Left lung (tissue), 10 donors: ENCODE results near the gene HPN. TPM values are rescaled to one million over a fixed set of nuclear protein-coding genes. Genes with fewer than 3 reads are reported as not detected.
A peak's percentile ranks its signal among the peaks of the same experiment; 100 is the strongest.

Source experiments
- ATAC-seq: fragments of 200-7000 bp; cut with Tn5 transposase; one replicate; pipeline ENCODE4 v1.9.1; 2020; ENCODE audit warnings: moderate library complexity
- DNase-seq, 4 donors: peaks; one replicate each; pipeline ENCODE4 v3.0.0-alpha.2; 2013 to 2020
- H3K27ac ChIP-seq, 2 donors: fragments of 200-600 bp; sonication (generic) in 1 of 2; one replicate each; pipeline versions ENCODE4 v1.5.0 to v1.8.0; 2020 to 2021
- H3K27me3 ChIP-seq, 2 donors: fragments of 200-600 bp; sonication (generic) in 1 of 2; one replicate each; pipeline versions ENCODE4 v1.5.0 to v1.8.0; 2020 to 2021
- H3K36me3 ChIP-seq, 2 donors: fragments of 200-600 bp; sonication (generic) in 1 of 2; one replicate each; pipeline versions ENCODE4 v1.5.0 to v1.8.0; 2020 to 2021
- H3K4me1 ChIP-seq, 2 donors: fragments of 200-600 bp; one replicate each; pipeline ENCODE4 v1.8.0; 2021
- H3K4me3 ChIP-seq, 2 donors: fragments of 200-600 bp; sonication (generic) in 1 of 2; one replicate each; pipeline versions ENCODE4 v1.5.0 to v1.8.0; 2020 to 2021; ENCODE audit warnings: mild to moderate bottlenecking in 1 of 2
- H3K9me3 ChIP-seq, 2 donors: fragments of 200-600 bp; sonication (generic) in 1 of 2; one replicate each; pipeline versions ENCODE4 v1.5.0 to v1.8.0; 2020 to 2021
- intact Hi-C, 2 donors: fragments of 100-400 bp; cut with DNase I; formaldehyde crosslinking; loops; one replicate each; pipeline versions ENCODE4 v1.11.2 to v1.14.2; 2022
- polyA plus RNA-seq, 6 donors: library from polyadenylated mRNA; unstranded; fragments of 120-200 nt; gene quantifications; one replicate each; pipeline ENCODE4 v1.2.1, GENCODE V29; 2013; ENCODE audit not compliant: insufficient read length in 6 of 6
- total RNA-seq, 2 donors: library from RNA; stranded (reverse); fragmentation: NEBNext Ultra II Directional; extraction: Animal tissue kit (Norgen Biotek cat#: 25700); gene quantifications; one replicate each; pipeline ENCODE4 v1.2.1, GENCODE V29; 2021
- TF ChIP-seq, protein P1 (sequence below), 2 donors: fragments of 200-600 bp; sonication (generic) in 1 of 2; IDR thresholded peaks; one replicate each; pipeline versions ENCODE4 v1.5.0 to v1.8.0; 2021; ENCODE audit warnings: antibody characterized with exemption in 2 of 2
- donor health status: DM: no; HTN: yes; CAD: no.
- donor health status: DM: no; HTN: no; CAD: no.

HPN gene
- total and polyA plus RNA-seq, 8 donors, result 16.8 to 44.7 (median 32.2) TPM

DNA sequence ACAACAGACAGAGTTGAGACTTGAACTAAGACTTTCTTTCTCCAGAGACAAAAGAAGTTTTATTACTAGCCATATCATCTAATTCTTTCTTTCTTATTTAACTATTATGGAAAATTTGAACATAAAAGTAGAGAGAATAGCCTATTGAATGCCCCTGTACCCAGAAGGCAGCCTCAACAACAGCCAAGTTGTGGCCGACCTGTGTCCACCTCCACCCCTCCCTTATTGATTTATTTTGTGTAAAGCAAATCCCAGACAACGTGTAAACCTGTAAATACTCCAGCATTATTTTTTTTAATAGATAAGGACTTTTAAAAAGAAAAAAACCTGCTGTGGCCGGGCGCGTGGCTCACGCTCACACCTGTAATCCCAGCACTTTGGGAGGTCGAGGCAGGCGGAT lies 48.0 kb downstream of the HPN start:
- ATAC-seq, result no peak

DNA sequence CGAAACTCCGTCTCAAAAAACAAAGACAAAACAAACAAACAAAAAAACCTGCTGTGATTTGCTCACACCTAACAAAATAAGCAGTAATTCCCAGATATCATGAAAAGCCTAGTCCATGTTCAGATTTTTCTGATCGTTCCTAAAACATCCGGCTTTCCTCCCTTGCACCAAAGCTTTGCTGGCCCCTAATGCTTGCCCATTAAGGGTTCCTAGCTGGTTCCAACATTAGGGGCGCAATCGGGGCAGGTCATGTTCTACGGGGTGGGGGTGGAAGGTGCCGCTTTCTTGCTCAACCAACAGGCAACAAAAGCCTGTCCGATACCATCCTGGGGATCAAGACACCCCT lies 48.6 kb downstream of the HPN start:
- TF ChIP-seq, protein P1, sequence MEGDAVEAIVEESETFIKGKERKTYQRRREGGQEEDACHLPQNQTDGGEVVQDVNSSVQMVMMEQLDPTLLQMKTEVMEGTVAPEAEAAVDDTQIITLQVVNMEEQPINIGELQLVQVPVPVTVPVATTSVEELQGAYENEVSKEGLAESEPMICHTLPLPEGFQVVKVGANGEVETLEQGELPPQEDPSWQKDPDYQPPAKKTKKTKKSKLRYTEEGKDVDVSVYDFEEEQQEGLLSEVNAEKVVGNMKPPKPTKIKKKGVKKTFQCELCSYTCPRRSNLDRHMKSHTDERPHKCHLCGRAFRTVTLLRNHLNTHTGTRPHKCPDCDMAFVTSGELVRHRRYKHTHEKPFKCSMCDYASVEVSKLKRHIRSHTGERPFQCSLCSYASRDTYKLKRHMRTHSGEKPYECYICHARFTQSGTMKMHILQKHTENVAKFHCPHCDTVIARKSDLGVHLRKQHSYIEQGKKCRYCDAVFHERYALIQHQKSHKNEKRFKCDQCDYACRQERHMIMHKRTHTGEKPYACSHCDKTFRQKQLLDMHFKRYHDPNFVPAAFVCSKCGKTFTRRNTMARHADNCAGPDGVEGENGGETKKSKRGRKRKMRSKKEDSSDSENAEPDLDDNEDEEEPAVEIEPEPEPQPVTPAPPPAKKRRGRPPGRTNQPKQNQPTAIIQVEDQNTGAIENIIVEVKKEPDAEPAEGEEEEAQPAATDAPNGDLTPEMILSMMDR (IDR thresholded peaks at IDR 0.05), result no peak
- Histone ChIP-seq H3K4me1 (peaks cover 0 to 4% of the 10 kb centered on the region in 2 donors), H3K9me3 (no peaks in the 10 kb centered on the region), H3K27ac (no peak overlapping the region), H3K27me3 (peaks cover 0 to 19% of the 10 kb centered on the region in 2 donors), H3K36me3 (no peaks in the 10 kb centered on the region), H3K4me3 (no peak overlapping the region)
- intact Hi-C loops, result no loop called here
- no peak for DNase-seq
- peak; percentile 14 for ATAC-seq

More for the DNA sequence above, 48.0 kb downstream of the HPN start:
- Histone ChIP-seq H3K27ac (no peak overlapping the region), H3K4me1 (peaks cover 0 to 4% of the 10 kb centered on the region in 2 donors), H3K36me3 (no peaks in the 10 kb centered on the region), H3K9me3 (no peaks in the 10 kb centered on the region), H3K4me3 (no peak overlapping the region), H3K27me3 (peaks cover 0 to 19% of the 10 kb centered on the region in 2 donors)
- DNase-seq, result peak in 1 of 4 donors; percentile 10
- intact Hi-C loops, result no loop called here
- TF ChIP-seq, protein P1 (IDR thresholded peaks at IDR 0.05), result no peak

DNA sequence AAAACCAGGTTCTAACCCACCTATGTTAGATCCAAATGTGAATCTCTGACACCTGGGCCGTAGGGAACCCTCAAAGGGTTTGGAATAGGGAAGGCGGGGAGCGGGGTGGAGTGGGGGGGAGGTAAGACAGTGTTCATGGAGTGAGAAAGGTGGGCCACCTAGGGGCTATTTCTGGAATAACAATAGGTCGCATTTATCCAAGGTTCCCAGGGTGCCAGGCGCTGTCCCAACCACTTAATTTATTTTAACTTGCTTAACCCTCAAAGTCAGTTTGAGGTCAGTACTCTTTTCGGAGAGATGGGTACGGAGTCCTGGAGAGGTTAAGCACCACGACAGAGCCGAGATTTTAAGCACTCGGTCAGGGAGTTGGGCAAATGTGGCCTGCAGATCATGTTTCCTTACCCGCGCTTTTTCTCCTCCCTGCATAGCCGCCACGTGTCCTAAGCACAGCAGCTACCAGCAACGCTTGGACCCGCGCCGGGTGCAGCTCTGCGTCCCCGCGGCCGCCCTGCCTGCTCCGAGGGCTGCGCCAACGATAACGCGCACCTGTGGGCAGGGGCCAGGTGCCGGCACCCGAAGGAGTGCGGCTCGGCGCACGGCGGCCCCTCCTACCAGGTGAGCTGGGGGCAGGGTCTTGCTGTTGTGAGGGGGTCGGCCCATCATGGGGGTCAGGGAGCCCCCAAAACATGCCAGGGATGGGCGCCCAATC lies 49.1 kb downstream of the HPN start:
- intact Hi-C loops, result no loop called here
- peak; percentile 99 for ATAC-seq

DNA sequence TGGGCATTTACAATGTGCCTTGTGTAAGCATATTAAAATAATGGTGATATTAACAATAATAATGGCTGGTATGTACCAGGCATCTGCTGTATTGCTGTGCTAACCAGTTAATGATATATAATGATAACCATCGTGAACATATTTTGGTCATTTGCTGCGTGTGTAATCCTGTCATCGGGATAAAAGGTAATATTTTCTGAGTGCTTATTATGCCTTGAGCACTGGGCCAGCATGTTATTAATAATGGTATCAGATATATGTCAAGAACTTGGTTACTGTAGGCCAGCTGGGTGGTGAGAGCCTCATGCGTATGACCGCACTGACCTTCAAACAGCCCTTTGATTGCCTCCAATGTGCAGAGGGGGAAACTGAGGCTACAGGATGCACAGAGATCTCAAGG lies 51.9 kb downstream of the HPN start:
- no peak overlapping the region for H3K27ac ChIP-seq
- H3K4me3 ChIP-seq, result no peak overlapping the region
- H3K9me3 ChIP-seq, result no peaks in the 10 kb centered on the region
- intact Hi-C loops, result no loop called here
- ATAC-seq (no peak), DNase-seq (no peak)
- TF ChIP-seq, protein P1 (IDR thresholded peaks at IDR 0.05), result no peak
- H3K4me1 ChIP-seq, result peaks cover 0 to 4% of the 10 kb centered on the region in 2 donors
- H3K36me3 ChIP-seq, result no peaks in the 10 kb centered on the region
- H3K27me3 ChIP-seq, result peaks cover 0 to 19% of the 10 kb centered on the region in 2 donors

More for the DNA sequence above, 49.1 kb downstream of the HPN start:
- Histone ChIP-seq H3K27me3 (peaks cover 0 to 19% of the 10 kb centered on the region in 2 donors), H3K27ac (no peak overlapping the region), H3K9me3 (no peaks in the 10 kb centered on the region), H3K4me1 (peaks cover 0 to 4% of the 10 kb centered on the region in 2 donors), H3K4me3 (no peak overlapping the region), H3K36me3 (no peaks in the 10 kb centered on the region)
- TF ChIP-seq, protein P1 (IDR thresholded peaks at IDR 0.05), result peak; percentile 59 to 66
- DNase-seq, result peak in 3 of 4 donors; percentile 44 to 75 (median 66)

DNA sequence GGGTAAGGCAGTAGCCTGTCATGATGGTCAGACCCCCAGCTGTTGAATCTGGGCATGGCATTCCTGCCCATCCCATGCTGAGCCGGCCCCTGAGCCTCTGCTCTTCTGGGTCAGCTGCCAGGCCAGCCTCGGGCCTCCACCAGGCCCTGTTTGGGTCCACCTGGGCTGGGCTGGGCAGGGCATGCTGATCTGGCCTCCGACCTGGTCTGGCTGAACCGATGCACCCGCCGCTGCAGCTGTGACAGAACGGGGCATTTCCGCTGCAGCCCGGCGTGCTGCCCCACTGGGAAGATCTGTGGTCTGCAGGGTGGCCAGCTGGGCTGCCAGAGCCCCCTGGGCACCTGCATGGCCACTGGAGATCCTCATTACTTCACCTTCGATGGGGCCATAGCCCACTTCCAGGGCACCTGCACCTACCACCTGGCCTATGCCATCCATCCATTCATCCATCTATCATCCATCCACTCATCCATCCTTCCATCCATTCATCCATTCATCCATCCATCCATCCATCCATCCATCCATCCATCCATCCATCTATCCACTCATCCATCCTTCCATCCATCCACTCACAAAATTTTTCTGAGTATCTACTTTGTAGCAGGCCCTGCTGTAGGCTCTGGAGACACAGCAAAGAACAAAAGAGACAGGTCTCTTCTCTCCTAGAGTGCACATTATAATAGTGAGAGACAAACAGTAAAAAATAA lies 52.6 kb downstream of the HPN start:
- H3K4me3 ChIP-seq, result no peak overlapping the region
- H3K9me3 ChIP-seq, result no peaks in the 10 kb centered on the region
- TF ChIP-seq, protein P1 (IDR thresholded peaks at IDR 0.05), result no peak
- H3K27me3 ChIP-seq, result peaks cover 0 to 19% of the 10 kb centered on the region in 2 donors
- H3K4me1 ChIP-seq, result peaks cover 0 to 4% of the 10 kb centered on the region in 2 donors
- H3K27ac ChIP-seq, result no peak overlapping the region
- ATAC-seq (no peak), DNase-seq (peak in 1 of 4 donors; percentile 72)
- intact Hi-C loops, result no loop called here
- H3K36me3 ChIP-seq, result no peaks in the 10 kb centered on the region
